ENCODE results near the gene TNRC6C.

The TNRC6C gene

GRCh38 chr17:78120537-78120936, 162.0 kb downstream of the TNRC6C start:
- no peak overlapping the region for H3K4me3 ChIP-seq (ENCODE audit: low read depth, low read length)
- in situ Hi-C loops (cut with HindIII; ENCODE audit: low sequenced_read_pairs) = no loop called here
- TF ChIP-seq CTCF (IDR thresholded peaks at IDR 0.05; ENCODE audit: low read depth, low read length) = no peak
- no peak for DNase-seq (ENCODE audit: low read depth, low spot score)

GRCh38 chr17:78120971-78121800, 162.7 kb downstream of the TNRC6C start:
- TF ChIP-seq CTCF (IDR thresholded peaks at IDR 0.05; ENCODE audit: low read depth, low read length) = no peak
- DNase-seq (ENCODE audit: low read depth, low spot score) = no peak
- no peak overlapping the region for H3K4me3 ChIP-seq (ENCODE audit: low read depth, low read length)
- in situ Hi-C loops (cut with HindIII; ENCODE audit: low sequenced_read_pairs) = no loop called here

- TF ChIP-seq CTCF (IDR thresholded peaks at IDR 0.05; ENCODE audit: low read depth, low read length) = no peak
- in situ Hi-C loops (cut with HindIII; ENCODE audit: low sequenced_read_pairs) = no loop called here
- DNase-seq (ENCODE audit: low read depth, low spot score) = no peak
- H3K4me3 ChIP-seq (ENCODE audit: low read depth, low read length) = no peak overlapping the region
Observed at GRCh38 chr17:78121801-78122215, 163.3 kb downstream of the TNRC6C start.

GRCh38 chr17:78122216-78122930, 163.9 kb downstream of the TNRC6C start:
- no peak overlapping the region for H3K4me3 ChIP-seq (ENCODE audit: low read depth, low read length)
- TF ChIP-seq CTCF (IDR thresholded peaks at IDR 0.05; ENCODE audit: low read depth, low read length) = no peak
- in situ Hi-C loops (cut with HindIII; ENCODE audit: low sequenced_read_pairs) = no loop called here
- DNase-seq (ENCODE audit: low read depth, low spot score) = no peak

GRCh38 chr17:78122931-78123249, 164.4 kb downstream of the TNRC6C start:
- H3K4me3 ChIP-seq (ENCODE audit: low read depth, low read length) = no peak overlapping the region
- in situ Hi-C loops (cut with HindIII; ENCODE audit: low sequenced_read_pairs) = no loop called here
- no peak for TF ChIP-seq CTCF (IDR thresholded peaks at IDR 0.05; ENCODE audit: low read depth, low read length)
- DNase-seq (ENCODE audit: low read depth, low spot score) = no peak

- no peak overlapping the region for H3K4me3 ChIP-seq (ENCODE audit: low read depth, low read length)
- TF ChIP-seq CTCF (IDR thresholded peaks at IDR 0.05; ENCODE audit: low read depth, low read length) = no peak
- in situ Hi-C loops (cut with HindIII; ENCODE audit: low sequenced_read_pairs) = no loop called here
- DNase-seq (ENCODE audit: low read depth, low spot score) = no peak
Observed at GRCh38 chr17:78123258-78123929, 164.9 kb downstream of the TNRC6C start.
